Keratinocyte (primary cell): Measurements from ENCODE around the gene PRG3.

Source experiments
- EZH2 ChIP-seq: IDR thresholded peaks from one replicate; pipeline ENCODE4 v1.6.1; 2012; ENCODE audit warnings: inconsistent platforms, mild to moderate bottlenecking, low read length, moderate library complexity
- TF ChIP-seq, protein P1 (sequence below), 3 experiments: IDR thresholded peaks in 1 of 3; conservative IDR thresholded peaks in 1 of 3; optimal IDR thresholded peaks in 1 of 3; 2 replicates in 2 of 3; 3 replicates in 1 of 3; pipeline versions ENCODE3 to v1.5.1; 2011; ENCODE audit warnings: low read length in 3 of 3, mild to moderate bottlenecking in 3 of 3, moderate library complexity in 2 of 3, control low read depth in 1 of 3, inconsistent platforms in 1 of 3; ENCODE audit not compliant: insufficient read depth in 2 of 3; ENCODE audit errors: extremely low read depth in 1 of 3

DNA sequence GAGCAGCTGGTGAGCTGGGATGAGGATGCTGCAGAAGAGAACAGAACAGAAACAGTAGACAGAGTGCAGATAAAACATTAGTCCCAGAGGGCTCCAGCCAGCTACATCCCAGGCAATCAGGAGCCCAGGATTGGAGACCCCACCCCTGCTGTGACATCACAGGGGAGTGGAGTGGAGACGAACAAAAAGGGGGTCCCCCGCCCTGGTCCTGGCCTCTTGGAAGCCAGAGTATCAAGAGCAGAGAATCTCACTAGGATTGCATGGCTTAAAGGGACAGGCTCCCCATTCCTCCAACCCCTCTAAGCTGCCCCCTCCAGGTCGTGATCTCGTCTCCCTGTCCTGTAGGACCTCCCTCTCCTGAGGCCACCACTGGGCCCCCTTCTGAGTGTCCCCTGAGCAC lies 42.8 kb downstream of the PRG3 start, which contains the start of gene P2RX3:
- TF ChIP-seq, protein P1, sequence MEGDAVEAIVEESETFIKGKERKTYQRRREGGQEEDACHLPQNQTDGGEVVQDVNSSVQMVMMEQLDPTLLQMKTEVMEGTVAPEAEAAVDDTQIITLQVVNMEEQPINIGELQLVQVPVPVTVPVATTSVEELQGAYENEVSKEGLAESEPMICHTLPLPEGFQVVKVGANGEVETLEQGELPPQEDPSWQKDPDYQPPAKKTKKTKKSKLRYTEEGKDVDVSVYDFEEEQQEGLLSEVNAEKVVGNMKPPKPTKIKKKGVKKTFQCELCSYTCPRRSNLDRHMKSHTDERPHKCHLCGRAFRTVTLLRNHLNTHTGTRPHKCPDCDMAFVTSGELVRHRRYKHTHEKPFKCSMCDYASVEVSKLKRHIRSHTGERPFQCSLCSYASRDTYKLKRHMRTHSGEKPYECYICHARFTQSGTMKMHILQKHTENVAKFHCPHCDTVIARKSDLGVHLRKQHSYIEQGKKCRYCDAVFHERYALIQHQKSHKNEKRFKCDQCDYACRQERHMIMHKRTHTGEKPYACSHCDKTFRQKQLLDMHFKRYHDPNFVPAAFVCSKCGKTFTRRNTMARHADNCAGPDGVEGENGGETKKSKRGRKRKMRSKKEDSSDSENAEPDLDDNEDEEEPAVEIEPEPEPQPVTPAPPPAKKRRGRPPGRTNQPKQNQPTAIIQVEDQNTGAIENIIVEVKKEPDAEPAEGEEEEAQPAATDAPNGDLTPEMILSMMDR (optimal IDR thresholded peaks at IDR 0.05 in 1 of 3, IDR thresholded peaks at IDR 0.05 in 1 of 3, conservative IDR thresholded peaks at IDR 0.05 in 1 of 3; ENCODE audit: extremely low read depth in 1 of 3, insufficient read depth in 2 of 3, low read length in 3 of 3): no peak
- no peak for TF ChIP-seq EZH2
